Upper lobe of right lung (tissue), 1 donor: Measurements from ENCODE around the gene DCST1. TPM values are rescaled to one million over a fixed set of nuclear protein-coding genes. Genes with fewer than 3 reads are reported as not detected.

Experiments
- ATAC-seq: fragments of 200-7000 bp; cut with Tn5 transposase; one replicate; pipeline ENCODE4 v1.9.1; 2020; ENCODE audit warnings: mild to moderate bottlenecking, moderate library complexity
- DNase-seq: peaks from one replicate; pipeline ENCODE4 v3.0.0-alpha.2; 2020
- H3K27ac ChIP-seq: fragments of 200-600 bp; one replicate; pipeline ENCODE4 v1.8.0; 2022
- H3K27me3 ChIP-seq: fragments of 200-600 bp; one replicate; pipeline ENCODE4 v1.8.0; 2022; ENCODE audit warnings: mild to moderate bottlenecking
- H3K36me3 ChIP-seq: fragments of 200-600 bp; one replicate; pipeline ENCODE4 v1.8.0; 2022
- H3K4me1 ChIP-seq: fragments of 200-600 bp; one replicate; pipeline ENCODE4 v1.8.0; 2022
- H3K4me3 ChIP-seq: fragments of 200-600 bp; one replicate; pipeline ENCODE4 v1.8.0; 2022; ENCODE audit warnings: mild to moderate bottlenecking
- H3K9me3 ChIP-seq: fragments of 200-600 bp; one replicate; pipeline ENCODE4 v1.8.0; 2022
- CTCF ChIP-seq: fragments of 200-600 bp; IDR thresholded peaks from one replicate; pipeline ENCODE4 v1.8.0; 2022; ENCODE audit warnings: antibody characterized with exemption
- intact Hi-C: fragments of 100-400 bp; cut with DNase I; formaldehyde crosslinking; loops from one replicate; pipeline ENCODE4 v1.11.0; 2022
- total RNA-seq: library from RNA; stranded (reverse); fragmentation: NEBNext Ultra II Directional; extraction: Animal tissue kit (Norgen Biotek cat#: 25700); gene quantifications from one replicate; pipeline ENCODE4 v1.2.1, GENCODE V29; 2021
- donor health status: DM: no; HTN: yes; CAD: no; lungs with severe emphysema.

DCST1 gene
- total RNA-seq, 1 donor from 2014 or later: not detected

GRCh38 chr1:155085504-155086127, 52.0 kb downstream of the DCST1 start:
- peaks cover 34% of the 10 kb centered on the region for H3K4me1 ChIP-seq
- TF ChIP-seq CTCF: no peak
- peak overlapping the region; percentile 80 for H3K27ac ChIP-seq
- DNase-seq: peak; percentile 88
- peaks cover 38% of the 10 kb centered on the region for H3K27me3 ChIP-seq
- no peaks in the 10 kb centered on the region for H3K36me3 ChIP-seq
- H3K9me3 ChIP-seq: no peaks in the 10 kb centered on the region
- intact Hi-C loops: no loop called here
- peak; percentile 42 for ATAC-seq
- H3K4me3 ChIP-seq: peak overlapping the region; percentile 80

GRCh38 chr1:155086128-155086741, 52.6 kb downstream of the DCST1 start:
- H3K36me3 ChIP-seq: no peaks in the 10 kb centered on the region
- intact Hi-C loops: no loop called here
- peaks cover 28% of the 10 kb centered on the region for H3K4me1 ChIP-seq
- H3K9me3 ChIP-seq: no peaks in the 10 kb centered on the region
- peak; percentile 63 for ATAC-seq
- H3K27me3 ChIP-seq: peaks cover 32% of the 10 kb centered on the region
- H3K27ac ChIP-seq: no peak overlapping the region
- peak overlapping the region; percentile 80 for H3K4me3 ChIP-seq
- DNase-seq: peak; percentile 86
- peak; percentile 99 for TF ChIP-seq CTCF

GRCh38 chr1:155086856-155087535, 53.4 kb downstream of the DCST1 start:
- no peak for TF ChIP-seq CTCF
- no peak for DNase-seq
- no peaks in the 10 kb centered on the region for H3K9me3 ChIP-seq
- ATAC-seq: no peak
- H3K27ac ChIP-seq: no peak overlapping the region
- no peaks in the 10 kb centered on the region for H3K36me3 ChIP-seq
- no peak overlapping the region for H3K4me3 ChIP-seq
- H3K4me1 ChIP-seq: peaks cover 21% of the 10 kb centered on the region
- peaks cover 25% of the 10 kb centered on the region for H3K27me3 ChIP-seq
- intact Hi-C loops: no loop called here

GRCh38 chr1:155091071-155092051, 57.7 kb downstream of the DCST1 start:
- intact Hi-C loops: loop anchor here (5.0 kb wide), 2 partner anchors 36 to 76 kb away; partner anchors contain the start of gene EFNA1
- Histone ChIP-seq H3K27ac (no peak overlapping the region), H3K4me3 (no peak overlapping the region), H3K27me3 (no peaks in the 10 kb centered on the region), H3K4me1 (peaks cover 12% of the 10 kb centered on the region), H3K9me3 (no peaks in the 10 kb centered on the region), H3K36me3 (no peaks in the 10 kb centered on the region)
- peak; percentile 84 for ATAC-seq
- peak; percentile 99 for TF ChIP-seq CTCF
- peak; percentile 89 for DNase-seq

GRCh38 chr1:155092131-155092530, 58.5 kb downstream of the DCST1 start:
- no peak for DNase-seq
- Histone ChIP-seq H3K9me3 (no peaks in the 10 kb centered on the region), H3K27ac (no peak overlapping the region), H3K27me3 (no peaks in the 10 kb centered on the region), H3K4me3 (no peak overlapping the region), H3K36me3 (no peaks in the 10 kb centered on the region), H3K4me1 (peaks cover 12% of the 10 kb centered on the region)
- no peak for TF ChIP-seq CTCF
- intact Hi-C loops: loop anchor here (5.0 kb wide), 2 partner anchors 35 to 75 kb away; partner anchors contain the start of gene EFNA1
- ATAC-seq: no peak
